K562 (cell line): ENCODE data around the gene TRAPPC5. TPM values are rescaled to one million over a fixed set of nuclear protein-coding genes. Genes with fewer than 3 reads are reported as not detected.
A peak's percentile ranks its signal among the peaks of the same experiment; 100 is the strongest.

Experiments
- ATAC-seq: fragments of 200-7000 bp; cut with Tn5 transposase; 3 replicates; pipeline ENCODE4 v1.9.1; 2020; ENCODE audit warnings: moderate library complexity
- BruUV-seq: library from RNA; stranded (reverse); fragments of 400-500 nt; replicated peaks from 2 replicates; lab custom pipeline; 2021; lab: Mats Ljungman, UMichigan
- CTCF ChIA-PET: fragments of 300-600 bp; formaldehyde crosslinking; extraction: SDS; loops from one replicate; lab custom pipeline; 2021; ENCODE audit warnings: low intra/inter-chr PET ratio; lab: Yijun Ruan, JAX
- POLR2A ChIA-PET: fragments of 300-600, 350-650 bp; sonication (Branson Sonifier 250); formaldehyde crosslinking; extraction: SDS; loops from one replicate; lab custom pipeline; 2021; ENCODE audit warnings: antibody characterized with exemption, inconsistent platforms; lab: Yijun Ruan, JAX
- DNase-seq, 4 experiments: peaks; one replicate each; pipeline versions ENCODE4 v3.0.0 to v3.0.0-alpha.2; 2011 to 2018; ENCODE audit warnings: low spot score in 3 of 4, mixed read lengths in 3 of 4; ENCODE audit errors: extremely low read depth in 1 of 4
- FAIRE-seq: peaks from 2 replicates; lab custom pipeline; 2011; peaks lifted over from hg19 to GRCh38; lab: Jason Lieb, UNC
- H2AFZ ChIP-seq: 2 replicates; pipeline ENCODE4 v1.6.0; 2011; ENCODE audit warnings: low read depth, low read length, control low read depth, inconsistent platforms
- H3K27ac ChIP-seq: fragments of 200-600 bp; 3 replicates; pipeline ENCODE4 v1.8.0; 2011; ENCODE audit warnings: low read depth, mild to moderate bottlenecking, control low read depth, inconsistent platforms, low read length, moderate library complexity, mixed read lengths; ENCODE audit errors: extremely low read depth
- H3K27me3 ChIP-seq, 2 experiments: fragments of 300-600 bp in 1 of 2; 2 replicates in 1 of 2; 3 replicates in 1 of 2; pipeline versions ENCODE4 v1.6.0 to v1.8.0; 2011; ENCODE audit warnings: inconsistent platforms in 2 of 2, low read length in 2 of 2, mild to moderate bottlenecking in 1 of 2, mixed read lengths in 1 of 2, moderate library complexity in 1 of 2; ENCODE audit not compliant: control insufficient read depth in 2 of 2, insufficient read depth in 2 of 2
- H3K36me3 ChIP-seq: fragments of 300-600 bp; 3 replicates; pipeline ENCODE4 v1.8.0; 2011; ENCODE audit warnings: mild to moderate bottlenecking, low read length, inconsistent platforms; ENCODE audit not compliant: control insufficient read depth, insufficient read depth
- H3K4me1 ChIP-seq, 2 experiments: fragments of 200-600 bp in 1 of 2; replicated peaks in 1 of 2; 2 replicates in 1 of 2; 3 replicates in 1 of 2; pipeline versions ENCODE4 v1.5.1 to v1.8.0; 2011; ENCODE audit warnings: inconsistent platforms in 2 of 2, low read length in 2 of 2, mild to moderate bottlenecking in 1 of 2, mixed read lengths in 1 of 2, moderate library complexity in 1 of 2; ENCODE audit not compliant: control insufficient read depth in 2 of 2, insufficient read depth in 2 of 2
- H3K4me2 ChIP-seq: 2 replicates; pipeline ENCODE4 v1.6.1; 2011; ENCODE audit warnings: low read length, control low read depth, inconsistent platforms, mixed read lengths; ENCODE audit not compliant: insufficient read depth
- H3K4me3 ChIP-seq: fragments of 200-600 bp; sonication (generic), shearing (Covaris generic); 2 replicates; pipeline ENCODE4 v1.5.1; 2016; ENCODE audit warnings: control low read depth, inconsistent platforms
- H3K79me2 ChIP-seq: fragments of 200-600 bp; 3 replicates; pipeline ENCODE4 v1.8.0; 2011; ENCODE audit warnings: low read length, inconsistent platforms; ENCODE audit not compliant: control insufficient read depth, insufficient read depth
- H3K9ac ChIP-seq, 2 experiments: 2 replicates each; pipeline versions ENCODE4 v1.6.0 to v1.6.1; 2011; ENCODE audit warnings: low read depth in 2 of 2, low read length in 2 of 2, control low read depth in 1 of 2, inconsistent platforms in 1 of 2, mild to moderate bottlenecking in 1 of 2, mixed read lengths in 1 of 2; ENCODE audit not compliant: insufficient read depth in 1 of 2
- H3K9me1 ChIP-seq: one replicate; pipeline ENCODE4 v1.6.0; 2011; ENCODE audit warnings: inconsistent platforms, mild to moderate bottlenecking, low read length, moderate library complexity; ENCODE audit not compliant: control insufficient read depth, insufficient read depth
- H3K9me3 ChIP-seq: replicated peaks from 2 replicates; pipeline ENCODE4 v1.5.1; 2011; ENCODE audit warnings: low read depth, low read length, inconsistent platforms; ENCODE audit not compliant: control insufficient read depth, insufficient read depth
- H4K20me1 ChIP-seq: replicated peaks from 2 replicates; pipeline ENCODE4 v1.6.1; 2011; ENCODE audit warnings: low read length, inconsistent platforms, mixed read lengths; ENCODE audit not compliant: control insufficient read depth, insufficient read depth
- ARID1B ChIP-seq: fragments of 450-650 bp; IDR thresholded peaks from 2 replicates; pipeline ENCODE4 v1.6.1; 2016; ENCODE audit warnings: antibody characterized with exemption, mild to moderate bottlenecking, inconsistent platforms
- CBFA2T3 ChIP-seq: fragments of 450-650 bp; IDR thresholded peaks from 2 replicates; pipeline ENCODE4 v1.6.1; 2017
- GATA2 ChIP-seq: sonication (generic); formaldehyde crosslinking; IDR thresholded peaks from 2 replicates; pipeline ENCODE4 v1.4.0; 2020; ENCODE audit warnings: mild to moderate bottlenecking, missing genetic modification reagents
- GATAD2A ChIP-seq: fragments of 450-650 bp; IDR thresholded peaks from 2 replicates; pipeline ENCODE4 v1.6.1; 2017
- KDM1A ChIP-seq, 2 experiments: fragments of 450-650 bp; IDR thresholded peaks; 2 replicates each; pipeline ENCODE4 v1.6.1; 2016; ENCODE audit warnings: mild to moderate bottlenecking in 2 of 2
- MCM2 ChIP-seq: fragments of 450-650 bp; IDR thresholded peaks from 2 replicates; pipeline ENCODE4 v1.6.1; 2017; ENCODE audit warnings: low read depth, mild to moderate bottlenecking
- NUFIP1 ChIP-seq: fragments of 450-650 bp; IDR thresholded peaks from 2 replicates; pipeline ENCODE4 v1.6.1; 2018; ENCODE audit not compliant: partially characterized antibody
- POLR2AphosphoS5 ChIP-seq: IDR thresholded peaks from 2 replicates; pipeline ENCODE4 v1.6.1; 2011; ENCODE audit warnings: mild to moderate bottlenecking, low read depth, low read length, moderate library complexity; ENCODE audit not compliant: control insufficient read depth, insufficient read depth
- RBBP5 ChIP-seq: fragments of 200-600 bp; sonication (generic); IDR thresholded peaks from 2 replicates; pipeline ENCODE4 v1.6.1; 2012; ENCODE audit warnings: borderline replicate concordance, mild to moderate bottlenecking, low read length, control low read depth, inconsistent platforms; ENCODE audit not compliant: insufficient read depth, poor library complexity, severe bottlenecking
- SMAD4 ChIP-seq: fragments of 250-450 bp; sonication (Bioruptor Pico); conservative IDR thresholded peaks from 2 replicates; pipeline ENCODE4 v1.8.0; 2021; ENCODE audit warnings: inconsistent platforms, mild to moderate bottlenecking, moderate library complexity
- SOX6 ChIP-seq: fragments of 450-650 bp; IDR thresholded peaks from 2 replicates; pipeline ENCODE4 v1.6.1; 2014; ENCODE audit warnings: mild to moderate bottlenecking
- ZC3H11A ChIP-seq: IDR thresholded peaks from 2 replicates; pipeline ENCODE4 v1.6.1; 2012; ENCODE audit warnings: low read depth, low read length, improper control_type of control experiment
- ZEB2 ChIP-seq: fragments of 450-650 bp; IDR thresholded peaks from 2 replicates; pipeline ENCODE4 v1.6.1; 2016
- ZNF24 ChIP-seq: fragments of 450-650 bp; IDR thresholded peaks from 2 replicates; pipeline ENCODE4 v1.6.1; 2016
- WGBS: fragments of 100-300 bp; shearing (Covaris generic); methylation state at CpG from one replicate; pipeline ENCODE4 v1.1.6; 2016; ENCODE audit warnings: low coverage, mixed read lengths; ENCODE audit not compliant: insufficient coverage; ENCODE audit errors: missing lambda C conversion rate; 5-methylcytosine and 5-hydroxymethylcytosine counted together
- in situ Hi-C: fragments of 300-500 bp; cut with MboI; formaldehyde crosslinking; loops from 4 replicates; pipeline ENCODE4 v1.15.0; 2018; ENCODE audit warnings: inconsistent platforms, mixed read lengths
- intact Hi-C: fragments of 100-400 bp; cut with micrococcal nuclease; formaldehyde crosslinking; loops from 2 replicates; pipeline ENCODE4 v1.14.2; 2022
- polyA plus RNA-seq, 8 experiments: library from polyadenylated mRNA; depleted of rRNA in 4 of 8; stranded (reverse) in 5 of 8; unstranded in 3 of 8; fragments of >200 nt; fragmentation: Nextera tagmentation in 2 of 8; fragmentation: Illumina TruSeq in 1 of 8; extraction: Ambion mirVana in 2 of 8; extraction: Trizol in 1 of 8; gene quantifications; 2 replicates each; pipeline versions ENCODE4 v1.2.1 to v1.2.3, GENCODE V29; 2011 to 2014; ENCODE audit warnings: inconsistent platforms in 1 of 8, missing spikeins in 1 of 8
- total RNA-seq, 7 experiments: library from RNA; depleted of rRNA in 6 of 7; stranded (reverse); fragments of >200 nt in 6 of 7; fragmentation: Illumina TruSeq in 2 of 7; extraction: Trizol in 2 of 7; gene quantifications; 2 replicates each; pipeline versions ENCODE4 v1.2.1 to v1.2.3, GENCODE V29; 2011 to 2021; ENCODE audit warnings: low replicate concordance in 1 of 7
- TF ChIP-seq, protein P1 (sequence below), 2 experiments: fragments of 150-350 bp in 1 of 2; IDR thresholded peaks; 2 replicates each; pipeline ENCODE4 v1.6.1; 2012 to 2016; ENCODE audit warnings: low read depth in 2 of 2, low read length in 2 of 2, mild to moderate bottlenecking in 1 of 2, moderate library complexity in 1 of 2
- TF ChIP-seq, protein P2 (sequence below): sonication (generic); formaldehyde crosslinking; IDR thresholded peaks from 2 replicates; pipeline ENCODE4 v1.9.0; 2022; ENCODE audit warnings: mild to moderate bottlenecking, missing genetic modification reagents
- TF ChIP-seq, protein P3 (sequence below): sonication (generic); IDR thresholded peaks from 2 replicates; pipeline ENCODE4 v1.6.1; 2016

The TRAPPC5 gene
- total and polyA plus RNA-seq, 9 of the 15 experiments (the other 6 are each of a cell fraction or from before 2014, with no cell fraction given) = 2.0 to 76.9 (median 29.3) TPM

DNA sequence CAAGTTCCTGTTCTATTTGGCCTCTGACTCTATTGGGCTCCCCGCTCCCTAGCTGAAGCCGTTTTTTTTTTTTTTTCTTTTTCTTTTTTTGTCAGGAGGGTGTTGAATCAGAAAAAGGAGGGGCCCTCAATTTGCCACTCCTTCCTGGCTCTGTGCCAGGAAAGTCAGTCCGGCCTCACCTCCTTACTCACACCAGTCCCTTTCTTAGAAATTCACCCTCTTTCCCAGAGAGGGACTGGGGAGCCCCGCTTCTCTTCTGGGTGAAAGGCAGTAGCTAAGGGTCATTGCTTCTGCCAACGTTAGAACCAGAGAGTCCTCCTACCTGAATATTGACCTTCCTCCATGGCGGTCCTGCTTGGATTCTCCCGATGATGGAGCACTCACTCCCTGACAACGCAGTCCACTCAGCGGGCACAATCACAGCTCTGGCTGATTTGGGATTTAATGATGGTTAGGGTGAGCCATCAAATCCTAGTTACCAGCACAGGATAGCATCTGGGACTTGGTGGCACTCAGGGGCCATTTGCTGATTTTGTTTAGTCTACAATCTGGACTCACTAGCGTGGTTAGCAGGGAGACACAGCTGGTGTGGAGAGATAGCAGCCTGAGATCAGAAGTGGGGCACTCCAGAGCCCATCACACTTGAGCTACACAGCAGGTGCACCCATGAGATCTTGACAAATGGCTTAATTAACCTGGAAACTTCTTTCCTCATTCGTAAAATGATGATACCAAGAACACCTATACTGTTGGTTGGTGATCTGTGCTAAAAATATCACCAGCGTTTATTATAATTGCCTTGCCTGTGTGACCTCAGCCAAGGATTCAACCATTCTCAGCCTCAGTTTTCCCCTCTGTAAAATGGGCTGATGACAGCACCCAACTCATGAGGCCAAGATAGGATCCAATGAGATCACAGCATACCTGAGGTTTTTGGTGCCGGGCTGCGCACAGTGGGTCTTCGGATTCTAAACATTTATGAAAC lies 19.1 kb downstream of the TRAPPC5 start:
- DNase-seq = peak; percentile 63 to 80 (median 72)
- Histone ChIP-seq H3K4me1 (peaks cover 2 to 8% of the 10 kb centered on the region in 2 experiments; a peak in 4 of 5 replicates), H3K27me3 (peaks cover 13 to 64% of the 10 kb centered on the region in 2 experiments; a peak in 4 of 5 replicates), H3K9me1 (no peaks in the 10 kb centered on the region), H3K9ac (no peak overlapping the region), H3K4me2 (no peak overlapping the region), H2AFZ (no peak overlapping the region), H3K36me3 (no peaks in the 10 kb centered on the region), H3K9me3 (no peaks in the 10 kb centered on the region), H4K20me1 (no peaks in the 10 kb centered on the region; the same call in 1 of the 2 replicates), H3K27ac (no peak overlapping the region), H3K79me2 (no peaks in the 10 kb centered on the region), H3K4me3 (no peak overlapping the region)
- in situ Hi-C loops (no loop called here), intact Hi-C loops (no loop called here)
- peak; percentile 93 for FAIRE-seq
- ChIA-PET CTCF (interaction anchor here (0.7 kb wide), 1 partner anchor 283 kb away, joined by 3 read pairs; no protein-coding TSS in a partner anchor), POLR2A (interaction anchor here (0.5 to 0.6 kb wide), 2 partner anchors 10 to 135 kb away, joined by 3 read pairs; no protein-coding TSS in a partner anchor)
- 2% methylated on average over 14 of the region's 15 CpGs for WGBS
- peak; percentile 73 for ATAC-seq
- BruUV-seq = no TSS peak
- peak; percentile 84 to 86 for TF ChIP-seq KDM1A (IDR thresholded peaks at IDR 0.05)
- no peak for TF ChIP-seq ZC3H11A
- no peak for TF ChIP-seq NUFIP1
- TF ChIP-seq, protein P1, sequence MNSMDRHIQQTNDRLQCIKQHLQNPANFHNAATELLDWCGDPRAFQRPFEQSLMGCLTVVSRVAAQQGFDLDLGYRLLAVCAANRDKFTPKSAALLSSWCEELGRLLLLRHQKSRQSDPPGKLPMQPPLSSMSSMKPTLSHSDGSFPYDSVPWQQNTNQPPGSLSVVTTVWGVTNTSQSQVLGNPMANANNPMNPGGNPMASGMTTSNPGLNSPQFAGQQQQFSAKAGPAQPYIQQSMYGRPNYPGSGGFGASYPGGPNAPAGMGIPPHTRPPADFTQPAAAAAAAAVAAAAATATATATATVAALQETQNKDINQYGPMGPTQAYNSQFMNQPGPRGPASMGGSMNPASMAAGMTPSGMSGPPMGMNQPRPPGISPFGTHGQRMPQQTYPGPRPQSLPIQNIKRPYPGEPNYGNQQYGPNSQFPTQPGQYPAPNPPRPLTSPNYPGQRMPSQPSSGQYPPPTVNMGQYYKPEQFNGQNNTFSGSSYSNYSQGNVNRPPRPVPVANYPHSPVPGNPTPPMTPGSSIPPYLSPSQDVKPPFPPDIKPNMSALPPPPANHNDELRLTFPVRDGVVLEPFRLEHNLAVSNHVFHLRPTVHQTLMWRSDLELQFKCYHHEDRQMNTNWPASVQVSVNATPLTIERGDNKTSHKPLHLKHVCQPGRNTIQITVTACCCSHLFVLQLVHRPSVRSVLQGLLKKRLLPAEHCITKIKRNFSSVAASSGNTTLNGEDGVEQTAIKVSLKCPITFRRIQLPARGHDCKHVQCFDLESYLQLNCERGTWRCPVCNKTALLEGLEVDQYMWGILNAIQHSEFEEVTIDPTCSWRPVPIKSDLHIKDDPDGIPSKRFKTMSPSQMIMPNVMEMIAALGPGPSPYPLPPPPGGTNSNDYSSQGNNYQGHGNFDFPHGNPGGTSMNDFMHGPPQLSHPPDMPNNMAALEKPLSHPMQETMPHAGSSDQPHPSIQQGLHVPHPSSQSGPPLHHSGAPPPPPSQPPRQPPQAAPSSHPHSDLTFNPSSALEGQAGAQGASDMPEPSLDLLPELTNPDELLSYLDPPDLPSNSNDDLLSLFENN (IDR thresholded peaks at IDR 0.05; ENCODE audit: low read depth in 2 of 2, low read length in 2 of 2) = peak in 1 of 2 experiments; percentile 20; a peak in 1 of 4 replicates
- TF ChIP-seq ARID1B = peak; percentile 87
- peak; percentile 99 for TF ChIP-seq SMAD4 (CRISPR knock-in tag)
- TF ChIP-seq, protein P2, sequence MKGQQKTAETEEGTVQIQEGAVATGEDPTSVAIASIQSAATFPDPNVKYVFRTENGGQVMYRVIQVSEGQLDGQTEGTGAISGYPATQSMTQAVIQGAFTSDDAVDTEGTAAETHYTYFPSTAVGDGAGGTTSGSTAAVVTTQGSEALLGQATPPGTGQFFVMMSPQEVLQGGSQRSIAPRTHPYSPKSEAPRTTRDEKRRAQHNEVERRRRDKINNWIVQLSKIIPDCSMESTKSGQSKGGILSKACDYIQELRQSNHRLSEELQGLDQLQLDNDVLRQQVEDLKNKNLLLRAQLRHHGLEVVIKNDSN (CRISPR knock-in tag) = 0 out of 2 replicates have a peak, but pooled peaks have one; percentile 19
- no peak for TF ChIP-seq MCM2
- peak; percentile 56; the same call in 1 of the 2 replicates for TF ChIP-seq POLR2AphosphoS5
- peak; percentile 91 for TF ChIP-seq CBFA2T3
- no peak for TF ChIP-seq RBBP5
- TF ChIP-seq GATAD2A = no peak
- TF ChIP-seq ZNF24 = 0 out of 2 replicates have a peak, but pooled peaks have one; percentile 8
- TF ChIP-seq ZEB2 = peak; percentile 37; the same call in 1 of the 2 replicates
- TF ChIP-seq SOX6 = 0 out of 2 replicates have a peak, but pooled peaks have one; percentile 16
- TF ChIP-seq, protein P3, sequence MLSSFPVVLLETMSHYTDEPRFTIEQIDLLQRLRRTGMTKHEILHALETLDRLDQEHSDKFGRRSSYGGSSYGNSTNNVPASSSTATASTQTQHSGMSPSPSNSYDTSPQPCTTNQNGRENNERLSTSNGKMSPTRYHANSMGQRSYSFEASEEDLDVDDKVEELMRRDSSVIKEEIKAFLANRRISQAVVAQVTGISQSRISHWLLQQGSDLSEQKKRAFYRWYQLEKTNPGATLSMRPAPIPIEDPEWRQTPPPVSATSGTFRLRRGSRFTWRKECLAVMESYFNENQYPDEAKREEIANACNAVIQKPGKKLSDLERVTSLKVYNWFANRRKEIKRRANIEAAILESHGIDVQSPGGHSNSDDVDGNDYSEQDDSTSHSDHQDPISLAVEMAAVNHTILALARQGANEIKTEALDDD = peak; percentile 90
- peak; percentile 59; the same call in 1 of the 2 replicates for TF ChIP-seq GATA2 (CRISPR knock-in tag)
